ENCODE measurements around the gene ZSWIM7. TPM values are rescaled to one million over a fixed set of nuclear protein-coding genes. Genes with fewer than 3 reads are reported as not detected.

ZSWIM7 gene
- total and polyA plus RNA-seq, 8 donors, result 6.6 to 30.6 (median 12.0) TPM

GRCh38 chr17:16002708-16003260, 3.3 kb upstream of the ZSWIM7 start:
- no peak for ATAC-seq

GRCh38 chr17:16001226-16001897, 1.9 kb upstream of the ZSWIM7 start:
- no peak for TF ChIP-seq CTCF (IDR thresholded peaks at IDR 0.05)
- peaks cover 0 to 41% (median 29%) of the 10 kb centered on the region in 3 donors for H3K36me3 ChIP-seq
- H3K27me3 ChIP-seq, result no peaks in the 10 kb centered on the region
- FAIRE-seq, result no peak
- no peak for DNase-seq
- H3K4me1 ChIP-seq, result peaks cover 0 to 7% (median 5%) of the 10 kb centered on the region in 3 donors
- no peaks in the 10 kb centered on the region for H3K9me3 ChIP-seq
- ATAC-seq, result no peak
- no peak overlapping the region for H3K27ac ChIP-seq
- peak overlapping the region in 2 of 4 donors; percentile 77 for H3K4me3 ChIP-seq
- intact Hi-C loops (cut with DNase I), result no loop called here

More at GRCh38 chr17:16002708-16003260, 3.3 kb upstream of the ZSWIM7 start:
- no peak overlapping the region for H3K27ac ChIP-seq
- H3K36me3 ChIP-seq, result peaks cover 0 to 53% (median 36%) of the 10 kb centered on the region in 3 donors
- no peaks in the 10 kb centered on the region for H3K27me3 ChIP-seq
- intact Hi-C loops (cut with DNase I), result no loop called here
- FAIRE-seq (no peak), DNase-seq (no peak)
- no peaks in the 10 kb centered on the region for H3K9me3 ChIP-seq
- WGBS, 2 donors, result 90 to 92% methylated on average over 2 of the region's 2 CpGs
- peaks cover 0 to 7% (median 5%) of the 10 kb centered on the region in 3 donors for H3K4me1 ChIP-seq
- H3K4me3 ChIP-seq, result no peak overlapping the region
- TF ChIP-seq CTCF (IDR thresholded peaks at IDR 0.05), result no peak

- no peak for FAIRE-seq
- intact Hi-C loops (cut with DNase I), result loop anchor here in 1 of 3 donors (5.0 kb wide), 1 partner anchor 173 kb away; no protein-coding TSS in a partner anchor
Observed at GRCh38 chr17:15999974-16000827, 697 bp upstream of the ZSWIM7 start.

GRCh38 chr17:15998031-15998562, 1.4 kb downstream of the ZSWIM7 start:
- H3K27ac ChIP-seq, result no peak overlapping the region
- WGBS, 2 donors, result 77 to 79% methylated on average over 4 of the region's 4 CpGs
- no peaks in the 10 kb centered on the region for H3K9me3 ChIP-seq
- no peaks in the 10 kb centered on the region for H3K27me3 ChIP-seq
- intact Hi-C loops (cut with DNase I), result loop anchor here in 1 of 3 donors (5.0 kb wide), 1 partner anchor 171 kb away; no protein-coding TSS in a partner anchor
- H3K4me3 ChIP-seq, result no peak overlapping the region
- DNase-seq (no peak), ATAC-seq (no peak), FAIRE-seq (no peak)
- peaks cover 0 to 17% (median 6%) of the 10 kb centered on the region in 3 donors for H3K36me3 ChIP-seq
- no peak for TF ChIP-seq CTCF (IDR thresholded peaks at IDR 0.05)
- peaks cover 0 to 7% (median 5%) of the 10 kb centered on the region in 3 donors for H3K4me1 ChIP-seq

More at GRCh38 chr17:15999974-16000827, 697 bp upstream of the ZSWIM7 start:
- H3K27me3 ChIP-seq, result no peaks in the 10 kb centered on the region
- 1% methylated on average over 47 to 64 of the region's 64 CpGs for WGBS, 2 donors
- peak overlapping the region; percentile 72 to 88 (median 77) for H3K4me3 ChIP-seq
- H3K9me3 ChIP-seq, result no peaks in the 10 kb centered on the region
- H3K4me1 ChIP-seq, result peaks cover 0 to 7% (median 5%) of the 10 kb centered on the region in 3 donors
- TF ChIP-seq CTCF (IDR thresholded peaks at IDR 0.05), result no peak
- peaks cover 0 to 31% (median 19%) of the 10 kb centered on the region in 3 donors for H3K36me3 ChIP-seq
- H3K27ac ChIP-seq, result peak overlapping the region; percentile 91 to 98 (median 94)
- peak in 3 of 4 donors; percentile 30 to 63 (median 44) for ATAC-seq
- no peak for DNase-seq
